Effector memory CD4-positive, alpha-beta T cell (primary cell): ENCODE measurements around the gene RETREG2.

Source experiments
- DNase-seq, 3 donors: peaks; one replicate each; pipeline ENCODE4 v3.0.0-alpha.2; 2020
- H3K27ac ChIP-seq: 2 replicates; pipeline ENCODE4 v1.7.0; 2013; ENCODE audit warnings: mild to moderate bottlenecking, low read length, moderate library complexity; ENCODE audit not compliant: insufficient read depth, poor library complexity, severe bottlenecking
- H3K27me3 ChIP-seq: replicated peaks from 2 replicates; pipeline ENCODE4 v1.7.0; 2013; ENCODE audit warnings: mild to moderate bottlenecking, low read length; ENCODE audit not compliant: insufficient read depth, control insufficient read depth, poor library complexity, severe bottlenecking
- H3K36me3 ChIP-seq: 2 replicates; pipeline ENCODE4 v1.7.0; 2013; ENCODE audit warnings: mild to moderate bottlenecking, low read length, moderate library complexity; ENCODE audit not compliant: control insufficient read depth, insufficient read depth
- H3K4me1 ChIP-seq: 2 replicates; pipeline ENCODE4 v1.7.0; 2013; ENCODE audit warnings: low read length, mild to moderate bottlenecking; ENCODE audit not compliant: control insufficient read depth, insufficient read depth, poor library complexity, severe bottlenecking
- H3K4me3 ChIP-seq: 2 replicates; pipeline ENCODE4 v1.7.0; 2013; ENCODE audit warnings: low read length, low read depth, mild to moderate bottlenecking; ENCODE audit not compliant: insufficient read depth, poor library complexity, severe bottlenecking
- H3K9me3 ChIP-seq: 2 replicates; pipeline ENCODE4 v1.7.0; 2013; ENCODE audit warnings: mild to moderate bottlenecking, low read length, moderate library complexity; ENCODE audit not compliant: control insufficient read depth

RETREG2 gene

DNA sequence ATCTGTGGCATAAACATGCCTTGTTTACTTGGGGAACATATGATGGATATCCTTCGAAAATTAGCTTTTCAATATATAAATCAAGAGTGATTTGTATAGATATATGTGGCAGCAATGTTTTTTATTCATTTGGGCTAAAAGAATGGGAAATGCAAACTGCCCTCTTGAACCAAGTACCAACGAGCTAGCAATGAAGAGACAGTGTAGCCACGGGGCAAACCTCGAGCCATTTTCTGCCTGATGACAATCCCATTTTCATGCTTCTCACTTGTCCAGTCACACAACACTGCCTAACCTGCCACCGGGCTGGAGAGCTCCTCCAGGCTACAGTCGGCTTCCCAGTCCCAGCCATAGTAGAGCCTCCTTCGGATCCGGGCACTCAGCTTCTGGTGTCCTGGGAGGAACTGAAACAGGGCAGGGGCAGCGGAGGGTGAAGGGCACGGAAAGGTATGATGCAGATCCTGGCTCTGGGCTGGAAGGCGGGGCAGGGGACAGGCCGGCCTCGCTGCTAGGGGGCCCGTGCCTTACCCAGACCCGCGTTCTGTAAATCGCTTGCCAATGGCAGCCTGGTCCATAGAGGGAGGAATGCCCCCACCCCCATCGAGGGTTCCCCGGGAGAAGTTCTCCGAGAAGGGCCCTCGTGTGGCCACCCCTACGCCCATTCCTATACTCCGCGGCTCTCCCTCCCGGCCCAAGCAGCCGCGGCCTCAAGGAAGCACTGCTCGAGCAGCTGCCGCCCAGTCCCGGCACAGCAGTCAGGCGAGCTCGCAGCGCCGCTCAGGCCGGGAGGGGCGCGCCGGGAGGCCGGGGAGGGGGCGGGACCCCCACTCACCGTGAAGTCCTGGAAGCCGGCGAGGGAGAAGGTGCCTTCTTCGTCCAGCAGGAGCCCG lies 1.9 kb upstream of the RETREG2 start:
- DNase-seq: peak in 1 of 3 donors; percentile 5
- peaks cover 43% of the 10 kb centered on the region for H3K4me1 ChIP-seq
- no peaks in the 10 kb centered on the region for H3K27me3 ChIP-seq
- H3K4me3 ChIP-seq: peak overlapping the region; percentile 82
- peak overlapping the region; percentile 99 for H3K27ac ChIP-seq
- peaks cover 43% of the 10 kb centered on the region for H3K36me3 ChIP-seq
- H3K9me3 ChIP-seq: no peaks in the 10 kb centered on the region

DNA sequence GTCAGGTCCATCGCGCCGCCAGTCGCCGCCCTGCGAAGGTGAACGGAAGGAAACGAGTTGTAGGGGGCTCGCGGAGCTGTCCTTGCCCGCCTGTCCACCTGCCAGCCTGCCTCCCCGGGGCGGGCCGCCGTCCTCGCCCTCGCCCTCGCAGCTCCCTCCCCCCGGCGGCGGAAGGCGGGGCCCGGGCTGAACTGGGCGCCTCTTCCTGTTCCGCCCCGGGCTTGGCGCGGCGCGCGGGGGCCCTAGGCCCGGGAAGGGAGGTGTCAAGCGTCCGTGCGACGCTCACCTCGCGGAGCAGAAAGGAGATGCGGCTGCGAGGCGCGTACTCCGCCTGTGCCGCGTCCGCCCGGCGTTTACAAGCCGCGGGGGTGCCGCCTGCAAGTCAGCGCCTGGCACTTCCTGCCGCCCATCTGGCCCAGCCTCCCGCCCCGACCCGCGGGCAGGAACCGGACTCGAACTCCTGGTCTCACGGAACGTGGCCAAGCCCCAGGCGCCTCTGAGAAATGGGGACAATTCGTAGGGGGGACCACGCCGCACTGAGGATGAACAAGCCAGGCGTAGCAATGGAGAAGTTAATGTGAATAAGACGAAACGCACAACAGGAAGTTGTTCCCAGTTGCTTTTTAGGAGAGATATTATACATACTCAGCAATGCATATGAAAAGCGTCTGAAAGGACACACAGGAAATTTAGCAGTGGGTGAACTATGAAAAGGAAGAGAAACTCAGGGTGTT lies 1.1 kb upstream of the RETREG2 start, which contains the start of gene CNPPD1:
Gene CNPPD1, minus strand, starts transcription at position 108 of the 734 bp plus-strand sequence. Its CDS starts 97 bp downstream, at position 11.
- peaks cover 43% of the 10 kb centered on the region for H3K4me1 ChIP-seq
- H3K9me3 ChIP-seq: no peaks in the 10 kb centered on the region
- peak within 1 kb of the TSS; percentile 99 for H3K27ac ChIP-seq
- peak; percentile 76 to 84 (median 78) for DNase-seq
- no peaks in the 10 kb centered on the region for H3K27me3 ChIP-seq
- H3K36me3 ChIP-seq: peaks cover 50% of the 10 kb centered on the region
- peak within 1 kb of the TSS; percentile 82 for H3K4me3 ChIP-seq

GRCh38 chr2:219178377-219179175 lies 501 bp downstream of the RETREG2 start:
- peaks cover 51% of the 10 kb centered on the region for H3K36me3 ChIP-seq
- peak overlapping the region; percentile 99 for H3K27ac ChIP-seq
- H3K9me3 ChIP-seq: no peaks in the 10 kb centered on the region
- peaks cover 46% of the 10 kb centered on the region for H3K4me1 ChIP-seq
- peak in 2 of 3 donors; percentile 35 to 43 for DNase-seq
- H3K4me3 ChIP-seq: peak overlapping the region; percentile 82
- H3K27me3 ChIP-seq: no peaks in the 10 kb centered on the region

GRCh38 chr2:219179601-219180465 lies 1.8 kb downstream of the RETREG2 start:
- no peak for DNase-seq
- Histone ChIP-seq H3K36me3 (peaks cover 43% of the 10 kb centered on the region), H3K27ac (no peak overlapping the region), H3K4me3 (no peak overlapping the region), H3K4me1 (peaks cover 39% of the 10 kb centered on the region), H3K27me3 (no peaks in the 10 kb centered on the region), H3K9me3 (no peaks in the 10 kb centered on the region)

GRCh38 chr2:219180961-219181360 lies 2.9 kb downstream of the RETREG2 start:
- no peaks in the 10 kb centered on the region for H3K27me3 ChIP-seq
- H3K4me1 ChIP-seq: peaks cover 31% of the 10 kb centered on the region
- H3K36me3 ChIP-seq: peaks cover 45% of the 10 kb centered on the region
- no peak overlapping the region for H3K27ac ChIP-seq
- DNase-seq: no peak
- H3K4me3 ChIP-seq: no peak overlapping the region
- no peaks in the 10 kb centered on the region for H3K9me3 ChIP-seq

- Histone ChIP-seq H3K4me1 (peaks cover 25% of the 10 kb centered on the region), H3K27me3 (no peaks in the 10 kb centered on the region), H3K4me3 (no peak overlapping the region), H3K36me3 (peaks cover 45% of the 10 kb centered on the region), H3K9me3 (no peaks in the 10 kb centered on the region), H3K27ac (no peak overlapping the region)
- DNase-seq: no peak
Observed at GRCh38 chr2:219181531-219181930, 3.5 kb downstream of the RETREG2 start.

- Histone ChIP-seq H3K4me3 (no peak overlapping the region), H3K4me1 (peaks cover 19% of the 10 kb centered on the region), H3K27ac (no peak overlapping the region), H3K36me3 (peaks cover 45% of the 10 kb centered on the region), H3K9me3 (no peaks in the 10 kb centered on the region), H3K27me3 (no peaks in the 10 kb centered on the region)
- no peak for DNase-seq
Observed at GRCh38 chr2:219182331-219183150, 4.5 kb downstream of the RETREG2 start.

- no peak for DNase-seq
- Histone ChIP-seq H3K4me3 (no peak overlapping the region), H3K4me1 (peaks cover 16% of the 10 kb centered on the region), H3K36me3 (peaks cover 45% of the 10 kb centered on the region), H3K27me3 (no peaks in the 10 kb centered on the region), H3K9me3 (no peaks in the 10 kb centered on the region), H3K27ac (no peak overlapping the region)
Observed at GRCh38 chr2:219183151-219183772, 5.2 kb downstream of the RETREG2 start.
